ENCODE results near the gene CALR3. TPM values are rescaled to one million over a fixed set of nuclear protein-coding genes. Genes with fewer than 3 reads are reported as not detected.
A peak's percentile ranks its signal among the peaks of the same experiment; 100 is the strongest.

Gene CALR3
- total and polyA plus RNA-seq, 4 donors: 0.05 to 0.08 TPM; not detected in 2

DNA sequence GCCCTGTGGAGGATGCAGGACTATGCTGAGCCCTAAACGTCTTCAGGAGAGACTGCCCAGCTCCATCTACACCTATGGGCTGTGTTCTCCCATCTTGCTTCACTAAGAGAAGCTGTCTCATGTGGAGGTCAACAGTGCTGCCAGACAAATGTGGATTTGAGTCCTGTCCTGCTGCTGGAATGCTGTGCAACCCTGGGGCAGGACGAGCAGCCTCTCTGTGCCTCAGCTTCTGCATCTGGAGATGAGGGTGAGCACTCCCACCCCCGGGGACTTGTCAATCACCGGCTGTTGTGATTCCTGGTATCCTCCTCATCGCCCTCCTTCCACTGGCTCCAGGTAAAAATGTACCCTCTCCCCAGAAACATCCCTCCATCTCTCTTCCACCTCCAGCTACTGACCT is 40.5 kb downstream of the CALR3 start (continued):
- TF ChIP-seq, protein P1, sequence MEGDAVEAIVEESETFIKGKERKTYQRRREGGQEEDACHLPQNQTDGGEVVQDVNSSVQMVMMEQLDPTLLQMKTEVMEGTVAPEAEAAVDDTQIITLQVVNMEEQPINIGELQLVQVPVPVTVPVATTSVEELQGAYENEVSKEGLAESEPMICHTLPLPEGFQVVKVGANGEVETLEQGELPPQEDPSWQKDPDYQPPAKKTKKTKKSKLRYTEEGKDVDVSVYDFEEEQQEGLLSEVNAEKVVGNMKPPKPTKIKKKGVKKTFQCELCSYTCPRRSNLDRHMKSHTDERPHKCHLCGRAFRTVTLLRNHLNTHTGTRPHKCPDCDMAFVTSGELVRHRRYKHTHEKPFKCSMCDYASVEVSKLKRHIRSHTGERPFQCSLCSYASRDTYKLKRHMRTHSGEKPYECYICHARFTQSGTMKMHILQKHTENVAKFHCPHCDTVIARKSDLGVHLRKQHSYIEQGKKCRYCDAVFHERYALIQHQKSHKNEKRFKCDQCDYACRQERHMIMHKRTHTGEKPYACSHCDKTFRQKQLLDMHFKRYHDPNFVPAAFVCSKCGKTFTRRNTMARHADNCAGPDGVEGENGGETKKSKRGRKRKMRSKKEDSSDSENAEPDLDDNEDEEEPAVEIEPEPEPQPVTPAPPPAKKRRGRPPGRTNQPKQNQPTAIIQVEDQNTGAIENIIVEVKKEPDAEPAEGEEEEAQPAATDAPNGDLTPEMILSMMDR (IDR thresholded peaks at IDR 0.05; ENCODE audit: low read depth, low read length, missing input control): no peak
- TF ChIP-seq HNF4G (IDR thresholded peaks at IDR 0.05) (no peak), FOXA2 (IDR thresholded peaks at IDR 0.05) (no peak)
- TF ChIP-seq, protein P2, sequence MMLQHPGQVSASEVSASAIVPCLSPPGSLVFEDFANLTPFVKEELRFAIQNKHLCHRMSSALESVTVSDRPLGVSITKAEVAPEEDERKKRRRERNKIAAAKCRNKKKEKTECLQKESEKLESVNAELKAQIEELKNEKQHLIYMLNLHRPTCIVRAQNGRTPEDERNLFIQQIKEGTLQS (IDR thresholded peaks at IDR 0.05): no peak

DNA sequence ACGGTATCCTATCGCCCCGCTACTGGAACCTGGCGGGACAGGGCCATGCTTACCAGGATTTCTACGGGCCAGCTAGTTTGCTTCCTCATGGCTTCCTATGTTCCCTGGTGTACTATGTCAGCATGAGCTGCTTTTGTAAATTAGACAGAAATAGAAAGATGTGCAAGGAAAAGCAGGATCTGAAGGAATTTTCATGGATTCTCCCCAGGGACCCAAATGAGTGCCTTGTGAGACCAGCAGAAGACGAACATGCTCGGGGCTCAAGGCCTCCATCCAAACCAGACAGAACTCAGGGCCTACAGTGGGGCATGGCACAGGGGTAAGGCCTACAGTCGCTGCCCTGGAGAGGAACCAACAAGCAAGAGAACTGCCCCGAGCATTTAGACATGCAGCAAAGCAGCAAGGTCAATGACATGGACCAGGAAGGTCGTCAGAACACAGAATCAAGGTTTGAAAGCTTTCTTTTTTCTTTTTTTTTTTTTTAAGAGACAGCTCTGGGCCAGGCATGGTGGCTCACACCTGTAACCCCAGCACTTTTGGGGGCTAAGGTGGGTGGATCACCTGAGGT is 41.5 kb downstream of the CALR3 start:
- 63% methylated on average over 10 of the region's 10 CpGs for WGBS
- no peak overlapping the region for H3K9ac ChIP-seq (ENCODE audit: low read depth in 1 of 2, low read length in 2 of 2)
- H3K4me3 ChIP-seq (ENCODE audit: low read depth in 1 of 3, low read length in 3 of 3): no peak overlapping the region
- no peaks in the 10 kb centered on the region for H3K36me3 ChIP-seq (ENCODE audit: control insufficient read depth in 4 of 4, insufficient read depth in 3 of 4, low read depth in 1 of 4, low read length in 3 of 4)
- H3K27me3 ChIP-seq (ENCODE audit: control insufficient read depth in 4 of 4, insufficient read depth in 4 of 4, low read length in 3 of 4): no peaks in the 10 kb centered on the region
- TF ChIP-seq RXRA (IDR thresholded peaks at IDR 0.05) (peak; percentile 71 to 73), HNF4A (conservative IDR thresholded peaks at IDR 0.05) (peak; percentile 43 to 50), SP1 (IDR thresholded peaks at IDR 0.05) (peak; percentile 26), TAF1 (conservative IDR thresholded peaks at IDR 0.05) (no peak), RAD21 (IDR thresholded peaks at IDR 0.05) (peak in 1 of 2 donors; percentile 29), GABPA (IDR thresholded peaks at IDR 0.05 in 1 of 2, conservative IDR thresholded peaks at IDR 0.05 in 1 of 2) (no peak)
- TF ChIP-seq, protein P3, sequence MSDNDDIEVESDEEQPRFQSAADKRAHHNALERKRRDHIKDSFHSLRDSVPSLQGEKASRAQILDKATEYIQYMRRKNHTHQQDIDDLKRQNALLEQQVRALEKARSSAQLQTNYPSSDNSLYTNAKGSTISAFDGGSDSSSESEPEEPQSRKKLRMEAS (IDR thresholded peaks at IDR 0.05): no peak
- TF ChIP-seq, protein P4, sequence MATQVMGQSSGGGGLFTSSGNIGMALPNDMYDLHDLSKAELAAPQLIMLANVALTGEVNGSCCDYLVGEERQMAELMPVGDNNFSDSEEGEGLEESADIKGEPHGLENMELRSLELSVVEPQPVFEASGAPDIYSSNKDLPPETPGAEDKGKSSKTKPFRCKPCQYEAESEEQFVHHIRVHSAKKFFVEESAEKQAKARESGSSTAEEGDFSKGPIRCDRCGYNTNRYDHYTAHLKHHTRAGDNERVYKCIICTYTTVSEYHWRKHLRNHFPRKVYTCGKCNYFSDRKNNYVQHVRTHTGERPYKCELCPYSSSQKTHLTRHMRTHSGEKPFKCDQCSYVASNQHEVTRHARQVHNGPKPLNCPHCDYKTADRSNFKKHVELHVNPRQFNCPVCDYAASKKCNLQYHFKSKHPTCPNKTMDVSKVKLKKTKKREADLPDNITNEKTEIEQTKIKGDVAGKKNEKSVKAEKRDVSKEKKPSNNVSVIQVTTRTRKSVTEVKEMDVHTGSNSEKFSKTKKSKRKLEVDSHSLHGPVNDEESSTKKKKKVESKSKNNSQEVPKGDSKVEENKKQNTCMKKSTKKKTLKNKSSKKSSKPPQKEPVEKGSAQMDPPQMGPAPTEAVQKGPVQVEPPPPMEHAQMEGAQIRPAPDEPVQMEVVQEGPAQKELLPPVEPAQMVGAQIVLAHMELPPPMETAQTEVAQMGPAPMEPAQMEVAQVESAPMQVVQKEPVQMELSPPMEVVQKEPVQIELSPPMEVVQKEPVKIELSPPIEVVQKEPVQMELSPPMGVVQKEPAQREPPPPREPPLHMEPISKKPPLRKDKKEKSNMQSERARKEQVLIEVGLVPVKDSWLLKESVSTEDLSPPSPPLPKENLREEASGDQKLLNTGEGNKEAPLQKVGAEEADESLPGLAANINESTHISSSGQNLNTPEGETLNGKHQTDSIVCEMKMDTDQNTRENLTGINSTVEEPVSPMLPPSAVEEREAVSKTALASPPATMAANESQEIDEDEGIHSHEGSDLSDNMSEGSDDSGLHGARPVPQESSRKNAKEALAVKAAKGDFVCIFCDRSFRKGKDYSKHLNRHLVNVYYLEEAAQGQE (IDR thresholded peaks at IDR 0.05): no peak
- peaks cover 5 to 44% (median 24%) of the 10 kb centered on the region in 4 donors for H3K4me1 ChIP-seq (ENCODE audit: control insufficient read depth in 4 of 4, insufficient read depth in 4 of 4, low read length in 3 of 4)
- DNase-seq (ENCODE audit: low spot score): no peak
- H3K27ac ChIP-seq (ENCODE audit: low read depth in 1 of 2, low read length in 2 of 2): peak overlapping the region; percentile 13 to 49
- H3K9me3 ChIP-seq (ENCODE audit: control insufficient read depth in 4 of 4, low read length in 3 of 4): no peaks in the 10 kb centered on the region

DNA sequence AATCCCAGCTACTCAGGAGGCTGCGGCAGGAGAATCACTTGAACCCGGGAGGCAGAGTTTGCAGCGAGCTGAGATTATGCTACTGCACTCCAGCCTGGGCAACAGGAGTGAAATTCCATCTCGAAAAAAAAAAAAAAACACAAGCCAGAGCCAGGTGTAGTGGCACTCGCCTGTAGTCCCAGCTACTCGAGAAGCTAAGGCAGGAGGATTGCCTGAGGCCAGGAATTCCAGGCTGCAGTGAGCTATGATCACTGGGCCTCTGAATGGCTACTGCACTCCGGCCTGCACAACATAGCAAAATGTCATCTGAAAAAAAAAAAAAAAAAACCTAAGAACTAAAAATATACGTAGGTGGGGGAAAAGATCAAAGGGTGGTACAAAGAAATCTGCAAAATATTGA is 43.6 kb downstream of the CALR3 start:
- DNase-seq (ENCODE audit: low spot score): no peak
- H3K4me1 ChIP-seq (ENCODE audit: control insufficient read depth in 4 of 4, insufficient read depth in 4 of 4, low read length in 3 of 4): peaks cover 4 to 33% (median 16%) of the 10 kb centered on the region in 4 donors
- no peaks in the 10 kb centered on the region for H3K36me3 ChIP-seq (ENCODE audit: control insufficient read depth in 4 of 4, insufficient read depth in 3 of 4, low read depth in 1 of 4, low read length in 3 of 4)
- no peak overlapping the region for H3K27ac ChIP-seq (ENCODE audit: low read depth in 1 of 2, low read length in 2 of 2)
- H3K9ac ChIP-seq (ENCODE audit: low read depth in 1 of 2, low read length in 2 of 2): no peak overlapping the region
- H3K4me3 ChIP-seq (ENCODE audit: low read depth in 1 of 3, low read length in 3 of 3): no peak overlapping the region
- 95% methylated on average over 8 of the region's 8 CpGs for WGBS
- TF ChIP-seq, protein P4 (IDR thresholded peaks at IDR 0.05): no peak
- no peak for TF ChIP-seq JUND (IDR thresholded peaks at IDR 0.05)
- TF ChIP-seq, protein P2 (IDR thresholded peaks at IDR 0.05): no peak
- no peak for TF ChIP-seq YY1 (IDR thresholded peaks at IDR 0.05)
- TF ChIP-seq, protein P5, sequence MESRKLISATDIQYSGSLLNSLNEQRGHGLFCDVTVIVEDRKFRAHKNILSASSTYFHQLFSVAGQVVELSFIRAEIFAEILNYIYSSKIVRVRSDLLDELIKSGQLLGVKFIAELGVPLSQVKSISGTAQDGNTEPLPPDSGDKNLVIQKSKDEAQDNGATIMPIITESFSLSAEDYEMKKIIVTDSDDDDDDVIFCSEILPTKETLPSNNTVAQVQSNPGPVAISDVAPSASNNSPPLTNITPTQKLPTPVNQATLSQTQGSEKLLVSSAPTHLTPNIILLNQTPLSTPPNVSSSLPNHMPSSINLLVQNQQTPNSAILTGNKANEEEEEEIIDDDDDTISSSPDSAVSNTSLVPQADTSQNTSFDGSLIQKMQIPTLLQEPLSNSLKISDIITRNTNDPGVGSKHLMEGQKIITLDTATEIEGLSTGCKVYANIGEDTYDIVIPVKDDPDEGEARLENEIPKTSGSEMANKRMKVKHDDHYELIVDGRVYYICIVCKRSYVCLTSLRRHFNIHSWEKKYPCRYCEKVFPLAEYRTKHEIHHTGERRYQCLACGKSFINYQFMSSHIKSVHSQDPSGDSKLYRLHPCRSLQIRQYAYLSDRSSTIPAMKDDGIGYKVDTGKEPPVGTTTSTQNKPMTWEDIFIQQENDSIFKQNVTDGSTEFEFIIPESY (IDR thresholded peaks at IDR 0.05): no peak
- no peak for TF ChIP-seq RXRA (IDR thresholded peaks at IDR 0.05)
- no peak for TF ChIP-seq RAD21 (IDR thresholded peaks at IDR 0.05)
- no peak for TF ChIP-seq FOXA1 (IDR thresholded peaks at IDR 0.05)
- TF ChIP-seq TAF1 (conservative IDR thresholded peaks at IDR 0.05): no peak
- no peak for TF ChIP-seq EGR1 (IDR thresholded peaks at IDR 0.05; ENCODE audit: low read depth in 2 of 2)
- no peak for TF ChIP-seq HNF4G (IDR thresholded peaks at IDR 0.05)
- no peak for TF ChIP-seq GABPA (IDR thresholded peaks at IDR 0.05 in 1 of 2, conservative IDR thresholded peaks at IDR 0.05 in 1 of 2)
- H3K9me3 ChIP-seq (ENCODE audit: control insufficient read depth in 4 of 4, low read length in 3 of 4): no peaks in the 10 kb centered on the region
- no peaks in the 10 kb centered on the region for H3K27me3 ChIP-seq (ENCODE audit: control insufficient read depth in 4 of 4, insufficient read depth in 4 of 4, low read length in 3 of 4)
